OCI-LY7 (cell line): ENCODE measurements around the gene RREB1. TPM values are rescaled to one million over a fixed set of nuclear protein-coding genes. Genes with fewer than 3 reads are reported as not detected.

ENCODE experiments used
- BruUV-seq: library from RNA; stranded (reverse); fragments of 400-500 nt; replicated peaks from 2 replicates; lab custom pipeline; 2021; lab: Mats Ljungman, UMichigan
- CTCF ChIA-PET: fragments of 300-600 bp; sonication (Branson Sonifier 250); formaldehyde crosslinking; loops from one replicate; lab custom pipeline; 2022; ENCODE audit warnings: antibody characterized with exemption; ENCODE audit not compliant: unreplicated experiment; lab: Charles Lee
- POLR2A ChIA-PET: fragments of 300-600 bp; sonication (Branson Sonifier 250); formaldehyde crosslinking; loops from one replicate; lab custom pipeline; 2022; ENCODE audit warnings: antibody characterized with exemption; lab: Charles Lee
- DNase-seq: peaks from one replicate; pipeline ENCODE4 v3.0.0-alpha.2; 2015; ENCODE audit warnings: low spot score
- H2AFZ ChIP-seq: fragments of 200-600 bp; sonication (generic), shearing (Covaris generic); 2 replicates; pipeline ENCODE4 v1.6.1; 2014; ENCODE audit warnings: mild to moderate bottlenecking, antibody characterized with exemption, low read length, moderate library complexity
- H3K27ac ChIP-seq: fragments of 200-600 bp; sonication (generic); 2 replicates; pipeline ENCODE4 v1.5.1; 2014; ENCODE audit warnings: mixed run types, low read depth, mild to moderate bottlenecking, moderate library complexity, low read length, inconsistent platforms; ENCODE audit not compliant: poor library complexity, severe bottlenecking
- H3K36me3 ChIP-seq: fragments of 200-600 bp; sonication (generic); 2 replicates; pipeline ENCODE4 v1.6.1; 2014; ENCODE audit warnings: mild to moderate bottlenecking, antibody characterized with exemption, low read length, moderate library complexity, mixed read lengths; ENCODE audit not compliant: insufficient read depth
- H3K4me1 ChIP-seq: fragments of 200-600 bp; sonication (generic); 2 replicates; pipeline ENCODE4 v1.5.1; 2014; ENCODE audit warnings: mild to moderate bottlenecking, low read length; ENCODE audit not compliant: insufficient read depth, poor library complexity, severe bottlenecking
- H3K4me2 ChIP-seq: fragments of 200-600 bp; sonication (generic); 2 replicates; pipeline ENCODE4 v1.6.1; 2014; ENCODE audit warnings: mild to moderate bottlenecking, low read length
- H3K4me3 ChIP-seq: fragments of 200-600 bp; sonication (generic); 2 replicates; pipeline ENCODE4 v1.5.1; 2014; ENCODE audit warnings: mild to moderate bottlenecking, low read depth, low read length; ENCODE audit not compliant: poor library complexity, severe bottlenecking
- H3K79me2 ChIP-seq: fragments of 200-600 bp; sonication (generic); 2 replicates; pipeline ENCODE4 v1.6.1; 2016; ENCODE audit warnings: low read depth, mild to moderate bottlenecking, low read length, moderate library complexity, mixed read lengths; ENCODE audit not compliant: insufficient read depth
- H3K9me2 ChIP-seq: fragments of 200-600 bp; sonication (generic); 2 replicates; pipeline ENCODE4 v1.6.1; 2016; ENCODE audit warnings: mild to moderate bottlenecking, low read length, mixed read lengths; ENCODE audit not compliant: insufficient read depth
- H3K9me3 ChIP-seq: fragments of 200-600 bp; sonication (generic); 2 replicates; pipeline ENCODE4 v1.6.1; 2014; ENCODE audit warnings: mild to moderate bottlenecking, mixed run types, low read length, mixed read lengths
- H4K20me1 ChIP-seq: fragments of 200-600 bp; sonication (generic); 2 replicates; pipeline ENCODE4 v1.6.1; 2014; ENCODE audit warnings: mild to moderate bottlenecking, antibody characterized with exemption, low read length, moderate library complexity, mixed read lengths; ENCODE audit not compliant: insufficient read depth
- EZH2phosphoT487 ChIP-seq: fragments of 200-600 bp; sonication (generic); IDR thresholded peaks from 2 replicates; pipeline ENCODE4 v1.6.1; 2018; ENCODE audit warnings: low read depth, borderline replicate concordance, mild to moderate bottlenecking, mixed run types, antibody characterized with exemption, low read length, moderate library complexity, mixed read lengths
- intact Hi-C: fragments of 100-400 bp; cut with micrococcal nuclease; formaldehyde crosslinking; loops from one replicate; pipeline ENCODE4 v1.10.0; 2022; ENCODE audit not compliant: unreplicated experiment
- total RNA-seq, 2 experiments: library from RNA; depleted of rRNA in 1 of 2; stranded (reverse); fragments of >200 nt in 1 of 2; shearing (Covaris generic) in 1 of 2; gene quantifications; 2 replicates each; pipeline ENCODE4 v1.2.3, GENCODE V29; 2014 to 2022
- TF ChIP-seq, protein P1 (sequence below): fragments of 200-600 bp; sonication (generic); conservative IDR thresholded peaks from 2 replicates; pipeline ENCODE4 v1.5.1; 2014; ENCODE audit warnings: mild to moderate bottlenecking, antibody characterized with exemption, low read length, moderate library complexity, mixed read lengths

RREB1 gene
- total RNA-seq, 2 experiments from 2014 or later: 4.4 to 7.1 TPM

DNA sequence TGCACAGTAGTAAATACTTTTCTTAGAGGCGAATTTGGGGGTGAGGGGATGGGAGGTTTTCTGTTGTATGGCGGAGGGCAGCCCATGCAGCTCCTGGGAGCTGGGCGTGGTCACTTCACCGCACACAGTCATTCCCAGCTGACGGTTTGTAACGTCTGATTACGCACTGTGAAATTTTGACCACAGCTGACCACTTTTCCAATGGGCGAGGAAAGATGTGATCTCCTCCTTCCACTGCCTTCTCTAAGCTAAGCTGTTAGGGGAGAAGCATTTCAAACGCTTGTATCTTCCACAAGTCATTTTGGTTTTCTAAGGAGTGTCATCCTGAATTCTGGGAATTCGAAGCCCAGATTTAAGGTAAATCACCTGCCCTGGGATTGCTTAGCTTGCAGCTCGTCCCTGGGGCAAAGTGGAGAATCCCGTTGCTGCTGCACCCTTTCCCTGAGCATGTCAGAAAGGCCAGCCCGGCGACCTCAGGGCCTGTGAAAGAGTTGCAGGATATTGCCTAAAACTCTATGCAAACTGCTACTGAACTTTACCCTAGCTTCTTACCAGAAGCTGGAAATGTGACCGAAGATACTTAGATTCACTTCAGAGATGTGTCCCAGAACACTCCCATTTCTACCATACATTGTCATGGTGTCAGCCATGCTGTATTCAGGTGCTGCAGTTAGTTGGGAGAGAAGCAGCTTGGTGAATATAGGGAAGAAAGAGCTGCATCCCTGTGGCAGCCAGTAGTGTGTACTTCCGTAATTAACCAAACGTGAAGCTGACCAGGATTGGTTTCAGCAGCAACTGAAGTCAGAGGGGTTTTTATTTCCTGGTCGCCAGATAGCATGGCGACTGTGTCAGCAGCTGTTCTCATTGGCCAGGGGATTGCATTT lies 58.9 kb downstream of the RREB1 start:
- POLR2A ChIA-PET: interaction anchor here (0.7 to 1.2 kb wide), 2 partner anchors 58 to 131 kb away, joined by 3 read pairs; no protein-coding TSS in a partner anchor
- peaks cover 13% of the 10 kb centered on the region; the same call in 1 of the 2 replicates for H4K20me1 ChIP-seq
- no TSS peak for BruUV-seq

GRCh38 chr6:7169296-7169721 lies 61.5 kb downstream of the RREB1 start:
- no TSS peak for BruUV-seq
- peaks cover 14% of the 10 kb centered on the region; the same call in 1 of the 2 replicates for H4K20me1 ChIP-seq
- no peak overlapping the region for H3K4me3 ChIP-seq
- H3K9me3 ChIP-seq: no peaks in the 10 kb centered on the region
- ChIA-PET POLR2A (interaction anchor here (0.6 kb wide), 1 partner anchor 40 kb away, joined by 3 read pairs; no protein-coding TSS in a partner anchor), CTCF (no interaction called here)
- no peak overlapping the region for H3K27ac ChIP-seq
- no peak overlapping the region for H3K4me2 ChIP-seq
- TF ChIP-seq, protein P1, sequence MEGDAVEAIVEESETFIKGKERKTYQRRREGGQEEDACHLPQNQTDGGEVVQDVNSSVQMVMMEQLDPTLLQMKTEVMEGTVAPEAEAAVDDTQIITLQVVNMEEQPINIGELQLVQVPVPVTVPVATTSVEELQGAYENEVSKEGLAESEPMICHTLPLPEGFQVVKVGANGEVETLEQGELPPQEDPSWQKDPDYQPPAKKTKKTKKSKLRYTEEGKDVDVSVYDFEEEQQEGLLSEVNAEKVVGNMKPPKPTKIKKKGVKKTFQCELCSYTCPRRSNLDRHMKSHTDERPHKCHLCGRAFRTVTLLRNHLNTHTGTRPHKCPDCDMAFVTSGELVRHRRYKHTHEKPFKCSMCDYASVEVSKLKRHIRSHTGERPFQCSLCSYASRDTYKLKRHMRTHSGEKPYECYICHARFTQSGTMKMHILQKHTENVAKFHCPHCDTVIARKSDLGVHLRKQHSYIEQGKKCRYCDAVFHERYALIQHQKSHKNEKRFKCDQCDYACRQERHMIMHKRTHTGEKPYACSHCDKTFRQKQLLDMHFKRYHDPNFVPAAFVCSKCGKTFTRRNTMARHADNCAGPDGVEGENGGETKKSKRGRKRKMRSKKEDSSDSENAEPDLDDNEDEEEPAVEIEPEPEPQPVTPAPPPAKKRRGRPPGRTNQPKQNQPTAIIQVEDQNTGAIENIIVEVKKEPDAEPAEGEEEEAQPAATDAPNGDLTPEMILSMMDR: no peak
- no peak for TF ChIP-seq EZH2phosphoT487
- no peaks in the 10 kb centered on the region for H3K79me2 ChIP-seq
- no peak for DNase-seq
- H3K36me3 ChIP-seq: no peaks in the 10 kb centered on the region
- H3K4me1 ChIP-seq: peaks cover 16% of the 10 kb centered on the region
- intact Hi-C loops: no loop called here
- H3K9me2 ChIP-seq: no peaks in the 10 kb centered on the region
- no peak overlapping the region for H2AFZ ChIP-seq

More for the DNA sequence above, 58.9 kb downstream of the RREB1 start:
- Histone ChIP-seq H3K27ac (no peak overlapping the region), H3K4me2 (no peak overlapping the region), H3K36me3 (no peaks in the 10 kb centered on the region), H3K9me2 (no peaks in the 10 kb centered on the region), H3K9me3 (no peaks in the 10 kb centered on the region), H3K4me3 (no peak overlapping the region), H3K4me1 (peaks cover 13% of the 10 kb centered on the region), H3K79me2 (no peaks in the 10 kb centered on the region), H2AFZ (no peak overlapping the region)
- CTCF ChIA-PET: no interaction called here
- no peak for DNase-seq
- intact Hi-C loops: no loop called here
- TF ChIP-seq EZH2phosphoT487: no peak
- TF ChIP-seq, protein P1: no peak
